ENCODE data around the gene DENND1C. TPM values are rescaled to one million over a fixed set of nuclear protein-coding genes. Genes with fewer than 3 reads are reported as not detected.

Gene DENND1C
- 0.06 TPM in 1 of 2 replicates, not detected in the other for total RNA-seq (2014; rRNA removed; shearing (Covaris generic))
- 0.11 and 0.70 TPM in 2 replicates for polyA plus RNA-seq (2015; cell fraction: cytosol; rRNA removed)
- polyA plus RNA-seq (2015; cell fraction: nucleus; rRNA removed) = 0.57 and 1.1 TPM in 2 replicates

GRCh38 chr19:6481541-6482342 lies at the start of gene DENND1C:
DENND1C (minus strand) TSS chr19:6481787; CDS start chr19:6481695, 92 bp downstream.
- DNase-seq (ENCODE audit: low read depth) = no peak

GRCh38 chr19:6530386-6531162 lies 49.0 kb upstream of the DENND1C start, which contains the start of gene TNFSF9:
TNFSF9 (plus strand) TSS chr19:6531026; CDS start chr19:6531037, 11 bp downstream.
- peak; percentile 88 for DNase-seq (ENCODE audit: low read depth)

GRCh38 chr19:6529937-6530385 lies 48.4 kb upstream of the DENND1C start:
- no peak for DNase-seq (ENCODE audit: low read depth)

GRCh38 chr19:6529351-6529750 lies 47.8 kb upstream of the DENND1C start:
- DNase-seq (ENCODE audit: low read depth) = no peak

- no peak for DNase-seq (ENCODE audit: low read depth)
Measured at GRCh38 chr19:6528544-6529121, 47.0 kb upstream of the DENND1C start.

- no peak for DNase-seq (ENCODE audit: low read depth)
Measured at GRCh38 chr19:6527893-6528543, 46.4 kb upstream of the DENND1C start.

GRCh38 chr19:6524311-6524710 lies 42.7 kb upstream of the DENND1C start:
- DNase-seq (ENCODE audit: low read depth) = no peak

- no peak for DNase-seq (ENCODE audit: low read depth)
Measured at GRCh38 chr19:6522712-6523111, 41.1 kb upstream of the DENND1C start.

- peak; percentile 66 for DNase-seq (ENCODE audit: low read depth)
Measured at GRCh38 chr19:6521718-6522646, 40.4 kb upstream of the DENND1C start.

- peak; percentile 80 for DNase-seq (ENCODE audit: low read depth)
Measured at GRCh38 chr19:6519289-6519688, 37.7 kb upstream of the DENND1C start.

- no peak for DNase-seq (ENCODE audit: low read depth)
Measured at GRCh38 chr19:6518145-6518911, 36.7 kb upstream of the DENND1C start.

- peak; percentile 73 for DNase-seq (ENCODE audit: low read depth)
Measured at GRCh38 chr19:6516659-6517291, 35.2 kb upstream of the DENND1C start.

GRCh38 chr19:6516018-6516658 lies 34.6 kb upstream of the DENND1C start:
- peak; percentile 83 for DNase-seq (ENCODE audit: low read depth)

- no peak for DNase-seq (ENCODE audit: low read depth)
Measured at GRCh38 chr19:6514926-6515544, 33.4 kb upstream of the DENND1C start.

- no peak for DNase-seq (ENCODE audit: low read depth)
Measured at GRCh38 chr19:6514089-6514488, 32.5 kb upstream of the DENND1C start.

GRCh38 chr19:6510618-6511017 lies 29.0 kb upstream of the DENND1C start:
- no peak for DNase-seq (ENCODE audit: low read depth)

GRCh38 chr19:6509118-6509971 lies 27.8 kb upstream of the DENND1C start:
- no peak for DNase-seq (ENCODE audit: low read depth)
